Sigmoid colon (tissue), 7 donors: ENCODE data around the gene ODF4. TPM values are rescaled to one million over a fixed set of nuclear protein-coding genes. Genes with fewer than 3 reads are reported as not detected.
"Not testable (repeated sequence)": the region's sequence is repeated elsewhere in the genome, so short reads cannot be mapped to it uniquely, and the experiment has no call there.

Experiments used
- DNase-seq: peaks from one replicate; pipeline ENCODE4 v3.0.0-alpha.2; 2019
- H3K27ac ChIP-seq, 4 donors: fragments of 200-600 bp; sonication (generic); one replicate each; pipeline ENCODE4 v1.5.1; 2016 to 2019; ENCODE audit warnings: mild to moderate bottlenecking in 1 of 4
- H3K27me3 ChIP-seq, 3 donors: fragments of 200-600 bp; sonication (generic); one replicate each; pipeline ENCODE4 v1.5.1; 2019; ENCODE audit warnings: mild to moderate bottlenecking in 1 of 3
- H3K36me3 ChIP-seq, 4 donors: fragments of 200-600 bp; sonication (generic); one replicate each; pipeline ENCODE4 v1.5.1; 2016 to 2019
- H3K4me1 ChIP-seq, 4 donors: fragments of 200-600 bp; sonication (generic); one replicate each; pipeline ENCODE4 v1.5.1; 2017 to 2019
- H3K4me3 ChIP-seq, 4 donors: fragments of 200-600 bp; sonication (generic); one replicate each; pipeline ENCODE4 v1.5.1; 2017 to 2019; ENCODE audit warnings: mild to moderate bottlenecking in 2 of 4, moderate library complexity in 1 of 4
- H3K9me3 ChIP-seq, 4 donors: fragments of 200-600 bp in 3 of 4; sonication (generic) in 3 of 4; one replicate each; pipeline versions ENCODE4 v1.5.1 to v1.6.1; 2013 to 2019
- CTCF ChIP-seq, 4 experiments: fragments of 450-650 bp in 3 of 4; fragments of 200-600 bp in 1 of 4; IDR thresholded peaks; one replicate each; pipeline ENCODE4 v1.5.1; 2016 to 2019; ENCODE audit warnings: antibody characterized with exemption in 4 of 4, mild to moderate bottlenecking in 3 of 4, moderate library complexity in 2 of 4
- EP300 ChIP-seq, 4 donors: sonication (generic); formaldehyde crosslinking; IDR thresholded peaks; one replicate each; pipeline ENCODE4 v1.6.1; 2017; ENCODE audit warnings: antibody characterized with exemption in 4 of 4
- POLR2A ChIP-seq, 2 donors: fragments of 450-650 bp; IDR thresholded peaks; one replicate each; pipeline ENCODE4 v1.6.1; 2016; ENCODE audit warnings: antibody characterized with exemption in 2 of 2, mild to moderate bottlenecking in 2 of 2, moderate library complexity in 2 of 2
- POLR2AphosphoS5 ChIP-seq, 4 donors: sonication (generic); formaldehyde crosslinking; IDR thresholded peaks; one replicate each; pipeline ENCODE4 v1.6.1; 2017; ENCODE audit warnings: antibody characterized with exemption in 4 of 4
- WGBS, 2 donors: extraction: QIAGEN DNeasy Blood & Tissue Kit; methylation state at CpG; one replicate each; pipeline ENCODE4 v1.1.7; 2013; 5-methylcytosine and 5-hydroxymethylcytosine counted together
- intact Hi-C: fragments of 100-400 bp; cut with DNase I; formaldehyde crosslinking; loops from one replicate; pipeline ENCODE4 v1.15.1; 2023
- polyA plus RNA-seq, 3 donors: library from polyadenylated mRNA; stranded (reverse); fragments of 200-250 nt; gene quantifications; one replicate each; pipeline ENCODE4 v1.2.3, GENCODE V29; 2013
- small RNA-seq, 3 donors: library from RNA; depleted of rRNA; stranded (forward); fragments of <200 nt; gene quantifications; one replicate each; pipeline ENCODE3, GENCODE V24; 2016
- total RNA-seq, 4 donors: library from RNA; depleted of rRNA; stranded (reverse); fragments of >200 nt; gene quantifications; one replicate each; pipeline ENCODE4 v1.1.0, GENCODE V29; 2016
- donor health status: healthy with polysubstance abuse.
- donor health status: Bipolar disorder and iron deficiency.
- donor health status: healthy.

Gene ODF4
- total and polyA plus RNA-seq, 7 donors: not detected

GRCh38 chr17:8392674-8393469 lies 53.2 kb downstream of the ODF4 start:
- 91 to 93% methylated on average over 46 of the region's 46 CpGs for WGBS, 2 donors
- no peaks in the 10 kb centered on the region for H3K4me1 ChIP-seq
- intact Hi-C loops: no loop called here
- H3K9me3 ChIP-seq: no peaks in the 10 kb centered on the region
- no peak for DNase-seq
- no peaks in the 10 kb centered on the region for H3K36me3 ChIP-seq
- no peak overlapping the region for H3K4me3 ChIP-seq
- H3K27ac ChIP-seq: no peak overlapping the region
- TF ChIP-seq POLR2AphosphoS5 (IDR thresholded peaks at IDR 0.05) (no peak), CTCF (IDR thresholded peaks at IDR 0.05) (no peak)
- H3K27me3 ChIP-seq: peaks cover 0 to 53% (median 29%) of the 10 kb centered on the region in 3 donors

GRCh38 chr17:8393470-8394231 lies 54.0 kb downstream of the ODF4 start:
- Histone ChIP-seq H3K36me3 (no peaks in the 10 kb centered on the region), H3K4me3 (no peak overlapping the region), H3K4me1 (no peaks in the 10 kb centered on the region), H3K9me3 (no peaks in the 10 kb centered on the region), H3K27ac (no peak overlapping the region), H3K27me3 (peaks cover 0 to 59% (median 32%) of the 10 kb centered on the region in 3 donors)
- DNase-seq: no peak
- intact Hi-C loops: no loop called here
- WGBS, 2 donors: 42 to 57% methylated on average over 8 of the region's 8 CpGs
- no peak for TF ChIP-seq EP300 (IDR thresholded peaks at IDR 0.05)
- TF ChIP-seq POLR2A (IDR thresholded peaks at IDR 0.05): no peak
- no peak for TF ChIP-seq POLR2AphosphoS5 (IDR thresholded peaks at IDR 0.05)
- TF ChIP-seq CTCF (IDR thresholded peaks at IDR 0.05): no peak

GRCh38 chr17:8394497-8394896 lies 54.9 kb downstream of the ODF4 start:
- intact Hi-C loops, H3K4me1 ChIP-seq, H3K27ac ChIP-seq, H3K4me3 ChIP-seq, DNase-seq, H3K9me3 ChIP-seq, H3K36me3 ChIP-seq: not testable (repeated sequence)
- WGBS, 2 donors: 90 to 92% methylated on average over 9 of the region's 9 CpGs
- H3K27me3 ChIP-seq: peaks cover 0 to 65% (median 32%) of the 10 kb centered on the region in 3 donors

Small RNAs within 50 kb of the gene (small RNA-seq; reads per million reads assigned to genes)
- gene RF00265: 0 reads per million in 3 donors

Other genes with a start within 250 kb of the ODF4 start
- not detected for gene ALOXE3, start 221.3 kb upstream of the ODF4 start, total RNA-seq
- gene ALOXE3, start 221.3 kb upstream of the ODF4 start, polyA plus RNA-seq: under 1 TPM in 1 of 3 donors, not detected in 2; 0.17 TPM
- gene HES7, start 215.7 kb upstream of the ODF4 start, total RNA-seq: not detected
- gene HES7, start 215.7 kb upstream of the ODF4 start, polyA plus RNA-seq: under 1 TPM in 1 of 3 donors, not detected in 2; 0.16 TPM
- 100 to 1,000 TPM in 2 of 4 donors, 10 to 100 TPM in 2; 60.3 to 153 (median 84.5) TPM for gene PER1, start 187.4 kb upstream of the ODF4 start, total RNA-seq
- gene PER1, start 187.4 kb upstream of the ODF4 start, polyA plus RNA-seq: 10 to 100 TPM; 30.5 to 67.7 (median 34.2) TPM
- gene VAMP2, start 176.9 kb upstream of the ODF4 start, total RNA-seq: 10 to 100 TPM; 20.4 to 29.6 (median 27.3) TPM
- gene VAMP2, start 176.9 kb upstream of the ODF4 start, polyA plus RNA-seq: 10 to 100 TPM; 37.7 to 57.1 (median 54.9) TPM
- 10 to 100 TPM in 3 of 4 donors, 1 to 10 TPM in 1; 8.3 to 61.7 (median 20.6) TPM for gene TMEM107, start 163.5 kb upstream of the ODF4 start, total RNA-seq
- 10 to 100 TPM in 1 of 3 donors, 1 to 10 TPM in 2; 4.6 to 20.8 (median 7.2) TPM for gene TMEM107, start 163.5 kb upstream of the ODF4 start, polyA plus RNA-seq
- 10 to 100 TPM in 3 of 4 donors, 1 to 10 TPM in 1; 7.7 to 17.7 (median 15.8) TPM for gene BORCS6, start 149.7 kb upstream of the ODF4 start, total RNA-seq
- gene BORCS6, start 149.7 kb upstream of the ODF4 start, polyA plus RNA-seq: 10 to 100 TPM in 2 of 3 donors, 1 to 10 TPM in 1; 9.2 to 14.6 (median 10.8) TPM
- 1 to 10 TPM in 2 of 4 donors, not detected in 2; 1.4 to 3.3 TPM for gene AURKB, start 129.3 kb upstream of the ODF4 start, total RNA-seq
- gene AURKB, start 129.3 kb upstream of the ODF4 start, polyA plus RNA-seq: 10 to 100 TPM in 2 of 3 donors, 1 to 10 TPM in 1; 1.8 to 45.6 (median 12.7) TPM
- gene CTC1, start 91.8 kb upstream of the ODF4 start, total RNA-seq: 10 to 100 TPM; 14.6 to 19.9 (median 16.7) TPM
- 10 to 100 TPM in 2 of 3 donors, 1 to 10 TPM in 1; 3.7 to 34.2 (median 13.2) TPM for gene CTC1, start 91.8 kb upstream of the ODF4 start, polyA plus RNA-seq
- 10 to 100 TPM in 1 of 4 donors, 1 to 10 TPM in 3; 4.6 to 10.2 (median 6.9) TPM for gene PFAS, start 90.6 kb upstream of the ODF4 start, total RNA-seq
- 10 to 100 TPM in 1 of 3 donors, 1 to 10 TPM in 2; 1.4 to 22.2 (median 1.8) TPM for gene PFAS, start 90.6 kb upstream of the ODF4 start, polyA plus RNA-seq
- gene RANGRF, start 51.2 kb upstream of the ODF4 start, total RNA-seq: 10 to 100 TPM; 27.1 to 46.6 (median 30.8) TPM
- 10 to 100 TPM; 20.8 to 44.8 (median 24.6) TPM for gene RANGRF, start 51.2 kb upstream of the ODF4 start, polyA plus RNA-seq
- gene SLC25A35, start 44.4 kb upstream of the ODF4 start, total RNA-seq: 1 to 10 TPM; 1.8 to 5.0 (median 4.2) TPM
- gene SLC25A35, start 44.4 kb upstream of the ODF4 start, polyA plus RNA-seq: 1 to 10 TPM; 3.6 to 8.5 (median 4.9) TPM
- gene ARHGEF15, start 29.6 kb upstream of the ODF4 start, total RNA-seq: 1 to 10 TPM; 1.1 to 4.9 (median 2.8) TPM
- gene ARHGEF15, start 29.6 kb upstream of the ODF4 start, polyA plus RNA-seq: 1 to 10 TPM in 2 of 3 donors, under 1 TPM in 1; 0.46 to 8.9 (median 1.2) TPM
- gene RPL26, start 43.4 kb downstream of the ODF4 start, total RNA-seq: 1,000 to 10,000 TPM; 3,681 to 6,264 (median 5,219) TPM
- 1,000 to 10,000 TPM; 3,816 to 6,374 (median 4,477) TPM for gene RPL26, start 43.4 kb downstream of the ODF4 start, polyA plus RNA-seq
- gene RNF222, start 58.0 kb downstream of the ODF4 start, total RNA-seq: not detected
- gene RNF222, start 58.0 kb downstream of the ODF4 start, polyA plus RNA-seq: under 1 TPM in 1 of 3 donors, not detected in 2; 0.03 TPM
- 10 to 100 TPM; 34.9 to 56.8 (median 49.4) TPM for gene NDEL1, start 96.0 kb downstream of the ODF4 start, total RNA-seq
- 10 to 100 TPM; 31.3 to 41.4 (median 37.2) TPM for gene NDEL1, start 96.0 kb downstream of the ODF4 start, polyA plus RNA-seq